Raji (cell line): ENCODE data around the gene RNF213.

Source experiments
- POLR2A ChIP-seq: IDR thresholded peaks from 2 replicates; pipeline ENCODE4 v1.6.1; 2011; ENCODE audit warnings: low read depth, low read length, control low read depth; ENCODE audit not compliant: insufficient read depth

RNF213 gene

GRCh38 chr17:80242505-80242904, 18.1 kb upstream of the RNF213 start:
- TF ChIP-seq POLR2A, result no peak

- no peak for TF ChIP-seq POLR2A
Measured at GRCh38 chr17:80243526-80244433, 16.9 kb upstream of the RNF213 start.

GRCh38 chr17:80244871-80245509, 15.7 kb upstream of the RNF213 start:
- TF ChIP-seq POLR2A, result no peak

- no peak for TF ChIP-seq POLR2A
Measured at GRCh38 chr17:80245566-80246265, 14.9 kb upstream of the RNF213 start.

GRCh38 chr17:80246266-80246681, 14.4 kb upstream of the RNF213 start:
- no peak for TF ChIP-seq POLR2A

GRCh38 chr17:80246726-80247125, 13.9 kb upstream of the RNF213 start:
- TF ChIP-seq POLR2A, result no peak

GRCh38 chr17:80247561-80247960, 13.1 kb upstream of the RNF213 start:
- no peak for TF ChIP-seq POLR2A

GRCh38 chr17:80248001-80248893, 12.4 kb upstream of the RNF213 start:
- TF ChIP-seq POLR2A, result no peak

- no peak for TF ChIP-seq POLR2A
Measured at GRCh38 chr17:80248894-80249710, 11.6 kb upstream of the RNF213 start.

- no peak for TF ChIP-seq POLR2A
Measured at GRCh38 chr17:80251966-80252365, 8.7 kb upstream of the RNF213 start.

GRCh38 chr17:80252871-80253270, 7.8 kb upstream of the RNF213 start:
- no peak for TF ChIP-seq POLR2A

- TF ChIP-seq POLR2A, result no peak
Measured at GRCh38 chr17:80253631-80254395, 6.8 kb upstream of the RNF213 start.

- no peak for TF ChIP-seq POLR2A
Measured at GRCh38 chr17:80254396-80255251, 6.0 kb upstream of the RNF213 start.

GRCh38 chr17:80256034-80256350, 4.7 kb upstream of the RNF213 start:
- no peak for TF ChIP-seq POLR2A
